DOHH2 (cell line): Measurements from ENCODE around the gene TRPC4.

Experiments
- CTCF ChIP-seq: fragments of 200-600 bp; sonication (generic); IDR thresholded peaks from one replicate; pipeline ENCODE4 v1.5.1; 2014; ENCODE audit warnings: antibody characterized with exemption, mild to moderate bottlenecking, low read depth, low read length; ENCODE audit not compliant: poor library complexity, severe bottlenecking
- EZH2phosphoT487 ChIP-seq: fragments of 200-600 bp; sonication (generic); IDR thresholded peaks from 2 replicates; pipeline ENCODE4 v1.6.1; 2017; ENCODE audit warnings: borderline replicate concordance, mild to moderate bottlenecking, antibody characterized with exemption, low read length, moderate library complexity, mixed read lengths

GRCh38 chr13:37601648-37602440, 267.7 kb downstream of the TRPC4 start:
- TF ChIP-seq CTCF (no peak), EZH2phosphoT487 (no peak)
